ENCODE measurements around the gene PSMB9.

DNA sequence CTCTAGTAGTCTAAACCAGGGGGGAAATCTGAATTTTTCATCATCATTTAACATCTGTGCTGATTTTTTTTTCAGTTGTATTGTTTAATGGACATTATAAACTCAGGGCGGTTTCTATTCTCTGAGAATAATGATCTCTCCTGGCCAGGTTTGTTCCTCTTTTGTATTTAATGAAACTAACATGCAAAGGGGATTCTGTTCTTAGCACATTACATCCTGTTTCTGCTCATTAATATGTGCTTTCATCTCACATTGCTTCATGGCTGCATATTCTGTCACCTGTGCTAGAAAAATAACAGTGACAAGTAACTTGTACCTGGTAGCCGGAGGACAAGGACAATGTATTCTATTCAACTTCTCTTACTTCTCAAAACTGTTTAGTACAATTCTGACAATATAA lies 38.0 kb upstream of the PSMB9 start:
- TF ChIP-seq, protein P1, sequence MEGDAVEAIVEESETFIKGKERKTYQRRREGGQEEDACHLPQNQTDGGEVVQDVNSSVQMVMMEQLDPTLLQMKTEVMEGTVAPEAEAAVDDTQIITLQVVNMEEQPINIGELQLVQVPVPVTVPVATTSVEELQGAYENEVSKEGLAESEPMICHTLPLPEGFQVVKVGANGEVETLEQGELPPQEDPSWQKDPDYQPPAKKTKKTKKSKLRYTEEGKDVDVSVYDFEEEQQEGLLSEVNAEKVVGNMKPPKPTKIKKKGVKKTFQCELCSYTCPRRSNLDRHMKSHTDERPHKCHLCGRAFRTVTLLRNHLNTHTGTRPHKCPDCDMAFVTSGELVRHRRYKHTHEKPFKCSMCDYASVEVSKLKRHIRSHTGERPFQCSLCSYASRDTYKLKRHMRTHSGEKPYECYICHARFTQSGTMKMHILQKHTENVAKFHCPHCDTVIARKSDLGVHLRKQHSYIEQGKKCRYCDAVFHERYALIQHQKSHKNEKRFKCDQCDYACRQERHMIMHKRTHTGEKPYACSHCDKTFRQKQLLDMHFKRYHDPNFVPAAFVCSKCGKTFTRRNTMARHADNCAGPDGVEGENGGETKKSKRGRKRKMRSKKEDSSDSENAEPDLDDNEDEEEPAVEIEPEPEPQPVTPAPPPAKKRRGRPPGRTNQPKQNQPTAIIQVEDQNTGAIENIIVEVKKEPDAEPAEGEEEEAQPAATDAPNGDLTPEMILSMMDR (conservative IDR thresholded peaks at IDR 0.05 in 1 of 2, IDR thresholded peaks at IDR 0.05 in 1 of 2; ENCODE audit: low read depth in 1 of 2, low read length in 2 of 2) = no peak
- no peak for TF ChIP-seq EZH2 (IDR thresholded peaks at IDR 0.05; ENCODE audit: low read length, missing control alignments)

Measured in fibroblast of lung (primary cell).